Stimulated activated CD8-positive, alpha-beta memory T cell treated with anti-CD3 and anti-CD28 coated beads, Interleukin-15, amount 100 ng/mL, for 48 hours (primary cell): ENCODE measurements around the gene RELL2.

Source experiments
- DNase-seq, 2 donors: peaks; one replicate each; pipeline ENCODE4 v3.0.0-alpha.2; 2020; ENCODE audit warnings: low read depth in 2 of 2

RELL2 gene

DNA sequence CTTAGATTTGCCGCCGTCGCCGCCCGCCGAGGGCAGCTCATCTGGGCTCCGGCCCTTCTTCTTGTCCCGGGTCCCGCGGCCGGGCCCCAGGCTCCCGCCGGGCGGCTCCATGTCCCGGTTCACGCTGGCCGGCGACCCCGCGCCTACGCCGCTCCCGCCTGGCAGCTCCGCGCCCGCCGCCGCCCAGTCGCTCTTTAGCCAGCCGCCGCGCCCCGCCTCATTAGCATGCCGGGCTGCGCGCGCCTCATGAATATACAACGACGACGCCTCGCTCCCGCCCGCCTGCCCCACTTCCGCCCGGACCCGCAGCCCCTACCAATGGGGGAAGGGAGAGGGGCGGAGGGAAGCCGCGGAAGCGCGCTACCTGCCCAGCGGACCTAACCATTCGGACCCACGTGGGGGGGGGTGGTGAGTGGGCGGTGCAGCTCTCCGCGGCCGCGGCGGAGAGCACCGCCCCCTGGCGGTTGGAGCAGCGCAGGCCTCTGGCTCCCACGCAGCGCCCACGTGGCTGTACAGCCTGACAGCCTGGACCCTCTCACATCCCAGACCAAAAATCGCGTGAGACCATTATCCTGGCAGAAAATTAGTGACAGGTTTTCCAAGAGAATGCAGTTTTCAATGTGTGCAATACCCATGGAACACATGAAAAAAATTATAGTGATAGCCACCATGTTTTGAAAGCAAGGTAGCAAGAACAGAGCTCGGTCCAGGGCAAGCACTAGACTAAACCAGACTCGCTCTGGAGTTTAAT lies 17.8 kb upstream of the RELL2 start, which contains the start of gene DIAPH1:
Gene DIAPH1 (minus strand): TSS at position 197 of the 751 bp plus-strand sequence. CDS start 86 bp downstream, at position 111.
- peak; percentile 98 for DNase-seq

- DNase-seq = no peak
Measured at GRCh38 chr5:141623186-141623585, 13.6 kb upstream of the RELL2 start.

- DNase-seq = no peak
Measured at GRCh38 chr5:141623611-141624010, 13.2 kb upstream of the RELL2 start.

DNA sequence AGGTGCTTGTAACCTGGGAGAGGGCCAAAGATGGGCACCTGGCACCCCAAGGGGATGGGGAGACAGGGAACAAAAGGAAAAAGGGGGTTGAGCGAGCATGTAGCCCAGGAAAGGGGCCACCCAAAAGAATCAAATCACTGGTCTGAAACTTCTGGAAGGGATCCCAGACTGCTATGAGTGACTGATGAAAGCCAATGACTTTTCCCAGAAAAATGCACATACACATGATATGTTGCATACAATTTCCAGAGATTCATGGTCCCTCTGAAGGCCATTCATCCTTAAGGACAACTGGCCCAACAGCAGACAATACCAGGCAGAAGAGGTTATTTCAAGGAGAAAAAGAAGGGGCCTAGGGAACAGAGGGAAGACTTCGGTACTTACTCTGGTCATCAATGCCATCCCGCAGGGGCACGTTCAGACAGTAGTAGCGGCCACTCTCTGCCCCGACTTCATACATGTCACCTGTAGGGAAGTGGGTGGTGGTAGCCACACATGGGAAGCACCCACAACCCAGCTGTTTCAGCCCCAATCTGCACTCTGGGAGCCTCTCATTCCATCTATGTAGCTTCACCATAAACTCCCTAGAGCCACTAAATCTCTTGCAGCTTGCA lies 8.5 kb upstream of the RELL2 start:
- no peak for DNase-seq

DNA sequence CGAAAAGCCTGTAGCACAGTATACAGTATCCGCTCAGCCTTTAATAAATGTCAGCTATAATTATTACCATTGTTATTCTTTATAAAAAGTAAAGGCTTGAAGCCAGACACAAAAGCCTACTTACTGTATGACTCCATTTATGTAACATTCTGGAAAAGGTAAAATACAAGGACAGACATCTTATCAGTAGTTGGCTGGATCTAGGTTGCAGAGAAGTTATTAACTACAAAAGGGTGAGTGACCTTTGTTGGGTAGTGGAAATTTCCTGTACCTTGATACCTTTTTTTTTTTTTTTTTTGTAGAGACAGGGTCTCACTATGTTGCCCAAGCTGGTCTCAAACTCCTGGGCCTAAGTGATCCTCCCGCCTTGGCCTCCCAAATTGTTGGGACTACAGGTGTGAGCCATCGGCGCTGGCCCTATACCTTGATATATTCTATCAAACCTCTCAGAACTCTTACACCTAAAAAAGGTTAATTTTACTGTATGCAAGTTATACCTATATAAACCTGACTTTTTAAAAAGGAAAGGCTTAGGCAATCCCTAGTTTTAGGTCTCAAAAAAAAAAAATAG lies 6.1 kb upstream of the RELL2 start:
- DNase-seq = no peak

- no peak for DNase-seq
Measured at GRCh38 chr5:141632650-141633049, 4.1 kb upstream of the RELL2 start.

GRCh38 chr5:141633871-141634561 lies 2.8 kb upstream of the RELL2 start:
- DNase-seq = no peak

DNA sequence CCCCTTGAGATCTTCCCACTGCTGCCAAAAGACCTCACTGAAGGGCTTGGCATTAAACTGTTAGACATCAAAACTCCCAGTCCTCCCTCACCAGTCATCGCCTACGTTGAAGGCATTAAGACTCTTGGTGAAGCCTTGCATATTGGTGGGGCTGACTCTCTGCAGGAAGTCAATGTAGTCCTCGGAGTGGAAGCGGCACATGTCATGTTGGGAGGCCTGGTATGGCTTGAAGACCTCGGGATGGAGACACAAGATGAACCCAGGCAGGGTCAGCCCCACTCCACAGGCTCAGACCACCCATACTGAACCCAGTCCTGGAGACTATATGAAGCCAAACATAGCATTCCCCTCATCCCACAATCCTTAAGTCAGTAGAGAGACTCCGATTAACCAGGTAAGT lies 2.1 kb upstream of the RELL2 start:
- DNase-seq = no peak

- DNase-seq = no peak
Measured at GRCh38 chr5:141635646-141636045, 1.2 kb upstream of the RELL2 start.

DNA sequence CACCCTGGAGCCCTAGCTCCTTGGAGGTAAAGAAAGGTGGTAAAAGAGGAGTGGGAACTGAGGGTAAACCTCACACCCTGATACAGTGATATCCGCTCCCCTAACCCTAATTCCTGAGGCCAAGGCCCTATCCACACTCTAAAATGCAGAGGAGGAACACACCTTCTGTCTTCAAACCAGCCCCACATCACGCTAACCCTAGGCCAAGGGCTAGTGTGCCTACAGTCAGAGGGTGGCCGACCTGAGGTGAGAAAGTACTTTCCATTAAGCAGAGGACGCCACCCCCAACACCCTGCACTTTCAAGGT lies 738 bp upstream of the RELL2 start:
- DNase-seq = no peak

GRCh38 chr5:141637123-141637766 lies 448 bp downstream of the RELL2 start:
- DNase-seq = peak; percentile 30 to 39

DNA sequence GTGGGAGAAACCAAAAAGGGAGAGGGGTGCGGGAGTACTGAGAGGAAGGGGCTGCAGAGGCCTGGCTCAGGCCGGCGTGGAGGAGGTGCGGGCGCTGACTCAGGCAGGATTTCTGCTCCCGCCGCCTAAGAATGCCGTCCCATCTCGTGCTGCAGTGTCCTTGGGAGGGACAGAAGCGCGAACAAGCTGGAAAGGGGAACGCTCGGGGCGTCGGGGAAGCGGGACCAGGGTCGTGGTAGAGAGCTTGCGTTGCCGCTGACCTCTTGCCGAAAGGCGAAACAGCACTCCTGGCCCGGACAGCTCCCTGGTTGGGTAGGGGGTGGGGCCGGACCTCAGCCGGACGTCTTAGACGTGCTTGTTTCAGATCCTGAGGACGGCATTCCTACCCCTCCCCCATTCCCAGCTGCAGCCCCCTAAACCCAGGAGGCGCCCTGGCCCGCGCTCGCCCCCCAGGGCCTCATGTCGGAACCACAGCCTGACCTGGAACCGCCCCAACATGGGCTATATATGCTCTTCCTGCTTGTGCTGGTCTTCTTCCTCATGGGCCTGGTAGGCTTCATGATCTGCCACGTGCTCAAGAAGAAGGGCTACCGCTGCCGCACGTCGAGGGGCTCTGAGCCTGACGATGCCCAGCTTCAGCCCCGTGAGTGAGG lies 1.1 kb downstream of the RELL2 start:
- peak; percentile 52 to 59 for DNase-seq

DNA sequence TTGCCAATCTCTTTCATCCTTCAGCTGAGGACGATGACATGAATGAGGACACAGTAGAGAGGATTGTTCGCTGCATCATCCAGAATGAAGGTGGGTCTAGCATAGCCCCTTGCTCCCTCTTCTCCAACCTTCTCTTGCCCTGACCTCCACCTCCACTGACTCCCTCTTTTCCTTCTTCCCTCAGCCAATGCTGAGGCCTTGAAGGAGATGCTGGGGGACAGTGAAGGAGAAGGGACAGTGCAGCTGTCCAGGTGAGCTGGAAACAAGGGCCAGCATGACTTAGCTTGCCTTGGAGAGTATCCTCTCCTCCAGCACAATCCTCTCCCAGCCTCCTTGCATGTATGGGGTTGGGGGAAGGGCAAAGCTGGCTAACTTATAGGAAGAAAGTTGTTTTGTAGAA lies 2.0 kb downstream of the RELL2 start:
- DNase-seq = no peak

GRCh38 chr5:141639357-141640050 lies 2.7 kb downstream of the RELL2 start:
- DNase-seq = no peak

DNA sequence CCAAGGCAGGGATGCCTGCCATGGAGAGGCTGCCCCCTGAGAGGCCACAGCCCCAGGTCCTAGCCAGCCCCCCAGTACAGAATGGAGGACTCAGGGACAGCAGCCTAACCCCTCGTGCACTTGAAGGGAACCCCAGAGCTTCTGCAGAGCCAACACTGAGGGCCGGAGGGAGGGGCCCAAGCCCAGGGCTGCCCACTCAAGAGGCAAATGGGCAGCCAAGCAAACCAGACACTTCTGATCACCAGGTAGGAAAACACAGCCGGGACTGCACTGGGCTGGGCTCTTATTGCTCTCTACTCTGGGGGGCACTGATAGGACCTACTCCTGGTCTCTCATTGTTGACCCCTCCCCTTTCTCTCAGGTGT lies 3.2 kb downstream of the RELL2 start:
- no peak for DNase-seq

DNA sequence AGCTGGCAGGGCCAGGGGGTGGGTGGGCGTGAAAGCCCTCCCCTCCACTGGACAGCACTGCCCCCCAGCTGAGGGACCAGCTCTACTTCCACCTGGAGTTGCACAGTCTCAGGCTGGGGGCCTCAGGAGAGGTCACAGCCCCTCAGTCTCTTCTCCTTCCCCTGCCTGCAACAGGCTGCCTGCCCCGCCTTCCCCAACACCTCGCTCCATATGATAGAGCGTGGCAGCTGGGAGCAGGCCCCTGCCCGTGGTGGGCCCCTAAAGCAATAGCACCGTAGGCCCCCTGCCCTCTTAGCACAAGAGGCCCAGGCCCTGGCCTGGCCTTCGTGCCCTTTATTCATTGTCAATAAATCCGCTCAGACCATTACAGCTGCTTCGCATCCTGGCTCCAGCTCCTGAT lies 3.9 kb downstream of the RELL2 start:
- no peak for DNase-seq

- no peak for DNase-seq
Measured at GRCh38 chr5:141641634-141642267, 5.0 kb downstream of the RELL2 start.

DNA sequence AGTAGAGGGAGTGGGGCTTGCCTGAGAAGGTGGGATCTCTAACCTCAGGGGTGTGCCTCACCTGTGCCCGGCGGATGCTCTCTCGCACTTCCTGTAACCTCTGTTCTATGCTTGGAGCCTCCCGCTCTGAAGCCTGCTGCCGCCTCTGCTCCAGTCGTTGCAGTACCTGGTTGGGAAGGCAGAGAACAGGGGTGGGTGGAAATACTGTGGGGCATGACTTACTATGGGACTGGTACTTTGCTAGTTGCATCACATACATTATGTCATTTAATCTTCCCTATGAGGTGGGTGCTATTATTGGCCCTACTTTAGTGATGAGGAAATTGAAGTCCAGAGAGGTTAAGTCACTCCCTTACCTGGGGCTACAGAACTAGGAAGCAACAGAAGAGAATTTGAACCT lies 9.2 kb downstream of the RELL2 start:
- no peak for DNase-seq

- DNase-seq = no peak
Measured at GRCh38 chr5:141647242-141647641, 10.4 kb downstream of the RELL2 start.

GRCh38 chr5:141647851-141648250 lies 11.1 kb downstream of the RELL2 start:
- DNase-seq = no peak
